Measurements from ENCODE around the gene AFF3. TPM values are rescaled to one million over a fixed set of nuclear protein-coding genes. Genes with fewer than 3 reads are reported as not detected.

Gene AFF3
- total and polyA plus RNA-seq, 2 donors (not counting 3 experiments of a cell fraction or from before 2014, with no cell fraction given): 0.06 to 0.07 TPM

- no peak for TF ChIP-seq POLR2AphosphoS5 (IDR thresholded peaks at IDR 0.05; ENCODE audit: insufficient read depth, low read depth, low read length)
- no peak for TF ChIP-seq FOS (IDR thresholded peaks at IDR 0.05; ENCODE audit: borderline replicate concordance, insufficient read depth, low read length)
- TF ChIP-seq POLR2A (IDR thresholded peaks at IDR 0.05; ENCODE audit: low read depth, low read length): no peak
- ChIA-PET POLR2A (no interaction called here), CTCF (interaction anchor here (1.0 to 1.3 kb wide), 4 partner anchors 9 to 1327 kb away, joined by 3 to 4 read pairs (median 4); no protein-coding TSS in a partner anchor)
- H3K4me1 ChIP-seq (ENCODE audit: control insufficient read depth, extremely low read depth, insufficient read depth, low read length): no peaks in the 10 kb centered on the region
- no peak overlapping the region for H2AFZ ChIP-seq (ENCODE audit: low read depth, low read length)
- H3K4me3 ChIP-seq (replicated peaks in 1 of 3; ENCODE audit: insufficient read depth in 1 of 3, low read depth in 1 of 3, low read length in 3 of 3): no peak overlapping the region
- FAIRE-seq: no peak
- no peak overlapping the region for H3K4me2 ChIP-seq (ENCODE audit: insufficient read depth, low read length)
- no peak for DNase-seq (ENCODE audit: low read depth, low spot score)
- H3K9me3 ChIP-seq (replicated peaks; ENCODE audit: control insufficient read depth, insufficient read depth, low read length): no peaks in the 10 kb centered on the region
- H3K27ac ChIP-seq (ENCODE audit: insufficient read depth, low read depth, low read length): no peak overlapping the region
- no peaks in the 10 kb centered on the region for H4K20me1 ChIP-seq (replicated peaks; ENCODE audit: control insufficient read depth, extremely low read depth, insufficient read depth, low read length)
- intact Hi-C loops (cut with micrococcal nuclease): no loop called here
- no TSS peak for BruUV-seq (replicated peaks)
- dilution Hi-C loops (cut with MboI; ENCODE audit: extremely low pct_ligation_motif_present, low sequenced_read_pairs): no loop called here
- no peaks in the 10 kb centered on the region for H3K36me3 ChIP-seq (ENCODE audit: control insufficient read depth in 2 of 2, extremely low read depth in 1 of 2, insufficient read depth in 2 of 2, low read length in 2 of 2)
- no peak overlapping the region for H3K9ac ChIP-seq (replicated peaks; ENCODE audit: extremely low read depth, insufficient read depth, low read length)
- no peaks in the 10 kb centered on the region for H3K9me1 ChIP-seq (replicated peaks; ENCODE audit: control insufficient read depth, extremely low read depth, insufficient read depth, low read length)
- no peaks in the 10 kb centered on the region for H3K27me3 ChIP-seq (ENCODE audit: control insufficient read depth in 2 of 2, insufficient read depth in 2 of 2, low read length in 2 of 2)
- no peaks in the 10 kb centered on the region for H3K79me2 ChIP-seq (ENCODE audit: control insufficient read depth, insufficient read depth, low read length)
These were observed 444.4 kb downstream of the AFF3 start for GRCh38 chr2:99697811-99698568.

- intact Hi-C loops (cut with micrococcal nuclease) (no loop called here), dilution Hi-C loops (cut with MboI; ENCODE audit: extremely low pct_ligation_motif_present, low sequenced_read_pairs) (no loop called here)
- POLR2A ChIA-PET: no interaction called here
- no peaks in the 10 kb centered on the region for H3K36me3 ChIP-seq (ENCODE audit: control insufficient read depth in 2 of 2, extremely low read depth in 1 of 2, insufficient read depth in 2 of 2, low read length in 2 of 2)
- H3K9me3 ChIP-seq (replicated peaks; ENCODE audit: control insufficient read depth, insufficient read depth, low read length): no peaks in the 10 kb centered on the region
- H3K4me3 ChIP-seq (replicated peaks in 1 of 3; ENCODE audit: insufficient read depth in 1 of 3, low read depth in 1 of 3, low read length in 3 of 3): no peak overlapping the region
- no TSS peak for BruUV-seq (replicated peaks)
- H3K79me2 ChIP-seq (ENCODE audit: control insufficient read depth, insufficient read depth, low read length): no peaks in the 10 kb centered on the region
- DNase-seq (ENCODE audit: low read depth, low spot score) (no peak), FAIRE-seq (no peak)
- H3K9me1 ChIP-seq (replicated peaks; ENCODE audit: control insufficient read depth, extremely low read depth, insufficient read depth, low read length): no peaks in the 10 kb centered on the region
- no peak overlapping the region for H3K4me2 ChIP-seq (ENCODE audit: insufficient read depth, low read length)
- H3K4me1 ChIP-seq (ENCODE audit: control insufficient read depth, extremely low read depth, insufficient read depth, low read length): no peaks in the 10 kb centered on the region
- H3K27ac ChIP-seq (ENCODE audit: insufficient read depth, low read depth, low read length): no peak overlapping the region
- H3K9ac ChIP-seq (replicated peaks; ENCODE audit: extremely low read depth, insufficient read depth, low read length): no peak overlapping the region
- TF ChIP-seq JUN (IDR thresholded peaks at IDR 0.05; ENCODE audit: borderline replicate concordance, insufficient read depth, insufficient read length, low read depth) (no peak), EZH2 (IDR thresholded peaks at IDR 0.05; ENCODE audit: borderline replicate concordance, low read depth, low read length, severe bottlenecking) (no peak), POLR2AphosphoS5 (IDR thresholded peaks at IDR 0.05; ENCODE audit: insufficient read depth, low read depth, low read length) (no peak), POLR2A (IDR thresholded peaks at IDR 0.05; ENCODE audit: low read depth, low read length) (no peak), MYC (IDR thresholded peaks at IDR 0.05; ENCODE audit: low read depth, low read length) (no peak), FOS (IDR thresholded peaks at IDR 0.05; ENCODE audit: borderline replicate concordance, insufficient read depth, low read length) (no peak), CTCF (IDR thresholded peaks at IDR 0.05; ENCODE audit: extremely low read depth in 1 of 2, insufficient read depth in 1 of 2, low read depth in 1 of 2, low read length in 2 of 2) (no peak), GATA2 (IDR thresholded peaks at IDR 0.05; ENCODE audit: insufficient read depth, insufficient read length, low read depth, low read length) (no peak)
- CTCF ChIA-PET: no interaction called here
- H2AFZ ChIP-seq (ENCODE audit: low read depth, low read length): no peak overlapping the region
- H3K27me3 ChIP-seq (ENCODE audit: control insufficient read depth in 2 of 2, insufficient read depth in 2 of 2, low read length in 2 of 2): no peaks in the 10 kb centered on the region
- H4K20me1 ChIP-seq (replicated peaks; ENCODE audit: control insufficient read depth, extremely low read depth, insufficient read depth, low read length): no peaks in the 10 kb centered on the region
These were observed 446.5 kb downstream of the AFF3 start for GRCh38 chr2:99695944-99696253.
